GM12892 (cell line): Measurements from ENCODE around the gene KRTAP1-5. TPM values are rescaled to one million over a fixed set of nuclear protein-coding genes. Genes with fewer than 3 reads are reported as not detected.
"Not testable (repeated sequence)": the region's sequence is repeated elsewhere in the genome, so short reads cannot be mapped to it uniquely, and the experiment has no call there.

Source experiments
- DNase-seq: peaks from one replicate; pipeline ENCODE4 v3.0.0; 2011; ENCODE audit not compliant: insufficient read length
- FAIRE-seq: peaks from 2 replicates; lab custom pipeline; 2011; peaks lifted over from hg19 to GRCh38; lab: Jason Lieb, UNC
- POLR2A ChIP-seq: IDR thresholded peaks from 2 replicates; pipeline ENCODE4 v1.6.1; 2011; ENCODE audit warnings: low read depth, low read length, control low read depth
- POLR2AphosphoS5 ChIP-seq: IDR thresholded peaks from 2 replicates; pipeline ENCODE4 v1.6.1; 2011; ENCODE audit warnings: low read depth, low read length, control low read depth
- TAF1 ChIP-seq: IDR thresholded peaks from 2 replicates; pipeline ENCODE4 v1.6.1; 2011; ENCODE audit warnings: low read depth, mild to moderate bottlenecking, control low read depth, low read length, borderline replicate concordance
- polyA plus RNA-seq: library from polyadenylated mRNA; unstranded; fragments of >200 nt; gene quantifications from one replicate; pipeline ENCODE4 v1.2.1, GENCODE V29; 2012; ENCODE audit warnings: missing spikeins, inconsistent platforms; ENCODE audit not compliant: missing spikeins

Gene KRTAP1-5
- not detected for polyA plus RNA-seq

DNA sequence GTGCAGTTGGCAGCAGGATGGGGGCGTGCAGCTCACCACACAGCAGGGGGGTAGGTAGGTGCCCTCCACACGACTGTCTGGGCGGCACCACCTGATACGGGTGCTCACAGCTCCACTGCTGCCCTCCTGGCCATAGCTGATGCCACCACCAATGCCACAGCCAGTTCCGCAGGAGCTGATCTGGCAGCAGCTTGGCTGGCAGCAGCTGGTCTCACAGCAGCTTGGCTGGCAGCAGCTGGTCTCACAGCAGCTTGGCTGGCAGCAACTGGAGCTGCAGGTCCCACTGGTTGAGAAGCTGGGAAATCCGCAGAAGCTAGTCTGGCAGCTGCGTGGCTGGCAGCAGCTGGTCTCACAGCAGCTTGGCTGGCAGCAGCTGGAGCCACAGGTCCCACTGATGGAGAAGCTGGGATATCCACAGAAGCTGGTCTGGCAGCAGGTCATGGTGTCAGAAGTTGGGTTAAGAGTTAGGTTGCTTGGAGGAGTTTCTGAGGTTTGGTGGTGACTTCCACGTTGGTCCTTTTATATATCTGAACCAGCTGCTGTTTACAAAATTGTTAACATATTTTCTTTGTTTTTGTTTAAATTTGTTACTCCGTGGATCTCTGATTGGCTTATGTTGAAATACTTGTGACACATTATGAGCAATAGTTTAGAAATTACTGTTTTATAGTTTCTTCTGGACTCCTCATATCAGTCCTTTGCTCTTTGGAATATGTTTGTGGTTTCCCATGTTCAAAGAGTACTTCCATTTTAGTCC is at the start of gene KRTAP1-5:
Gene KRTAP1-5, minus strand, starts transcription at position 494 of the 757 bp plus-strand sequence. Its CDS starts 53 bp downstream, at position 441.
- FAIRE-seq, result no peak
- no peak for DNase-seq
- no peak for TF ChIP-seq POLR2AphosphoS5
- no peak for TF ChIP-seq POLR2A
- no peak for TF ChIP-seq TAF1

DNA sequence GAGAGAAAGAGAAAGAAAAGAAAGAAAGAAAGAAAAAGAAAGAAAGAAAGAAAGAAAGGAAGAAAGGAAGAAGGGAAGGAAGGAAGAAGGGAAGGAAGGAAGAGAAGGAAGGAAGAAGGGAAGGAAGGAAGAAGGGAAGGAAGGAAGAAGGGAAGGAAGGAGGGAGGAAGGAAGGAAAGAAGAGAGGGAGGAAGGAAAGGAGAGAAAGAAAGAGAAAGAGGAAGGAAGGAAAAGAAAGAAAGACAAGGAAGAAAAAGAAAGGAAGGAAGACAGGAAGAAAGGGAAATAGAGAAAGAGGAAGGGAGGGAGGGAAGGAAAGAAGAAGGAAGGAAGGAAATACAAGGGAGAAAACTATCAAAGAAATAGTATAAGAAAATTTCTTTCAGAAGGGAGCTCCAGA is 49.8 kb upstream of the KRTAP1-5 start:
- no peak for TF ChIP-seq POLR2A
- FAIRE-seq, result no peak

DNA sequence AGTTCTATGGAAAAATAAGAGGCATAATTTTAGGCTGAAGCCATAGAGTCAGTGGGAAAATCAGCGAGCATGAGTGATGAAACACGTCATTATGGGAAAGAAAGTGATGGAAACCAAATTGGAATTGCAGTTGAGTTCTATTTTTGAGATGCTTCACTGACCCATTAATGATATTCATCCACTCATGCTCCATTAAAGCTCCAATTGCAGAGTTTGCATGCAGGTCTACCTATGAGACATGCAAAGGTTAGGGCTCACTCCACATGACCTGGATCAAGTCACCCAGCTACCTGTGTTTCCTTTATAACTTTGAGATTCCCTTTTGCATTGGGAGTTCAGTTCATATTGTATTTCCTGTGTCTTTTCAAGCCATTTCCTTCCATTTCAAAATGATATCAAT is 46.7 kb upstream of the KRTAP1-5 start:
- no peak for DNase-seq
- FAIRE-seq, result no peak
- no peak for TF ChIP-seq POLR2AphosphoS5
- no peak for TF ChIP-seq POLR2A
- TF ChIP-seq TAF1, result no peak

More for the DNA sequence above, 49.8 kb upstream of the KRTAP1-5 start:
- no peak for DNase-seq

- DNase-seq, result no peak
- no peak for TF ChIP-seq POLR2A
- no peak for TF ChIP-seq POLR2AphosphoS5
- no peak for TF ChIP-seq TAF1
- FAIRE-seq, result no peak
Measured at GRCh38 chr17:41071606-41072360, 44.8 kb upstream of the KRTAP1-5 start.

- DNase-seq, result no peak
- no peak for FAIRE-seq
- TF ChIP-seq POLR2A (no peak), POLR2AphosphoS5 (no peak), TAF1 (no peak)
Measured at GRCh38 chr17:41069031-41069430, 42.0 kb upstream of the KRTAP1-5 start.

- TF ChIP-seq TAF1, result no peak
- TF ChIP-seq POLR2AphosphoS5, result no peak
- no peak for TF ChIP-seq POLR2A
- FAIRE-seq (no peak), DNase-seq (no peak)
Measured at GRCh38 chr17:41067281-41067680, 40.3 kb upstream of the KRTAP1-5 start.

GRCh38 chr17:41065829-41066624 is 39.0 kb upstream of the KRTAP1-5 start, which contains the start of gene KRTAP2-4:
Gene KRTAP2-4 (minus strand): TSS chr17:41065879. CDS start chr17:41065845, 34 bp downstream.
- no peak for FAIRE-seq
- no peak for TF ChIP-seq POLR2AphosphoS5
- TF ChIP-seq TAF1, result no peak
- TF ChIP-seq POLR2A, result no peak
- DNase-seq, result no peak

DNA sequence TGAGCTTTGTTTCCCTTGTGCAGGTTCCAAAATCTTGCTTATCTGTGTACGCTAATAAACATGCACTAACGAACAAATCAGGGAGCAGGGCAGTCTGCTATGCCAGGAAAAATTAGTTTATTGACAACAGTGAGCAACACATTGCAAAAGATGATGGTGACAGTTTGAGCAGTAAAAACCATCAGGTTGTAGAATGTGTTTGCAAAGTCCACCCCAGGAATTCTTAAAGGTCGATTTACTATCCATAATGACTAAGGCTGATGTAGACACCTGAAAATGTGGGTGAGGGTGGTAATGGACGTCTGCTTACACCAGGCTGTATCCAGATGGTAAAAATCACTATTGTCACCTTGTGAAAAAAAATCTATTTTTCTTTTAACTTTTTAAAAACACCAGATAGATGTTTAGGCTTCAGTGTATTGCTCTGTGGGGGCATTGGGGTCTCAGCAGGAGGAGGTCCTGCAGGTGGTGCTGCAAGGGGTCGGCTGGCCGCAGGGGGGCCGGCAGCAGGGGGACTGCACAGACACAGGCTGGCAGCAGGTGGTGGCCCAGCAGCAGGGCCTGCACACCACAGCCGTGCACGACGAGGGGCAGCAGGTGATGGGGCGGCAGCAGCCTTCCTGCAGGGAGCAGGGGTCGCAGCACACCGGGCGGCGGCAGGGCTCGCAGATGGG is 38.1 kb upstream of the KRTAP1-5 start:
- DNase-seq, FAIRE-seq: not testable (repeated sequence)

GRCh38 chr17:41064301-41064700 is 37.3 kb upstream of the KRTAP1-5 start:
- TF ChIP-seq POLR2A (no peak), POLR2AphosphoS5 (no peak), TAF1 (no peak)
- FAIRE-seq (no peak), DNase-seq (no peak)

- FAIRE-seq, result no peak
- DNase-seq, result no peak
- no peak for TF ChIP-seq TAF1
- no peak for TF ChIP-seq POLR2AphosphoS5
- TF ChIP-seq POLR2A, result no peak
Measured at GRCh38 chr17:41063449-41063848, 36.4 kb upstream of the KRTAP1-5 start.

GRCh38 chr17:41061964-41062363 is 35.0 kb upstream of the KRTAP1-5 start:
- FAIRE-seq (no peak), DNase-seq (no peak)
- TF ChIP-seq POLR2AphosphoS5 (no peak), POLR2A (no peak), TAF1 (no peak)
